Epithelial cell of proximal tubule (primary cell): Measurements from ENCODE around the gene SFXN5. TPM values are rescaled to one million over a fixed set of nuclear protein-coding genes. Genes with fewer than 3 reads are reported as not detected.

Source experiments
- DNase-seq: peaks from one replicate; pipeline ENCODE4 v3.0.0-alpha.2; 2011; ENCODE audit warnings: low read depth
- H3K4me3 ChIP-seq: 2 replicates; pipeline ENCODE4 v1.5.1; 2011; ENCODE audit warnings: low read depth, mild to moderate bottlenecking, low read length
- total RNA-seq: library from RNA; depleted of rRNA; stranded (reverse); fragments of >200 nt; gene quantifications from 2 replicates; pipeline ENCODE4 v1.2.3, GENCODE V29; 2015
- TF ChIP-seq, protein P1 (sequence below): conservative IDR thresholded peaks from 2 replicates; pipeline ENCODE4 v1.5.1; 2012; ENCODE audit warnings: low read depth, mild to moderate bottlenecking, low read length

The SFXN5 gene
- total RNA-seq, 1 donor from 2014 or later, result 8.4 TPM

DNA sequence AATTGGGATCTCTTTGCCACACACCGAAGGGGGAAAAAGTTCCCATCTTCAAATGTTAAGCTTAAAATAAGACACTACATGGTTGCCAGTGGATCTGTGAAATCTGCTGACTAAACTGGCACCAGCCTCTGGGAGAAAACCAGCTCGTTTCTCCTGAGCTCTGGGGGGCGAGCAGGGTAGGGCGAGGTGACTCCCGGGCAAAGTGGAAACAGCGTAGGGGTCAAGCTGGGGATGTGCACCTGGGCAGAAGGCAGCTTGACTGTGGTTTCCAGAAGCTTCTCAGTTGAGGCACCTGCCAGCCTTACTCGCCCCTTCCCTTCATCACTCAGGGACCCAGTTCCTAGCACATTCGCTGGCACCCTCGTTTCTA, 62.8 kb downstream of the SFXN5 start:
- DNase-seq, result no peak
- H3K4me3 ChIP-seq, result no peak overlapping the region
- TF ChIP-seq, protein P1, sequence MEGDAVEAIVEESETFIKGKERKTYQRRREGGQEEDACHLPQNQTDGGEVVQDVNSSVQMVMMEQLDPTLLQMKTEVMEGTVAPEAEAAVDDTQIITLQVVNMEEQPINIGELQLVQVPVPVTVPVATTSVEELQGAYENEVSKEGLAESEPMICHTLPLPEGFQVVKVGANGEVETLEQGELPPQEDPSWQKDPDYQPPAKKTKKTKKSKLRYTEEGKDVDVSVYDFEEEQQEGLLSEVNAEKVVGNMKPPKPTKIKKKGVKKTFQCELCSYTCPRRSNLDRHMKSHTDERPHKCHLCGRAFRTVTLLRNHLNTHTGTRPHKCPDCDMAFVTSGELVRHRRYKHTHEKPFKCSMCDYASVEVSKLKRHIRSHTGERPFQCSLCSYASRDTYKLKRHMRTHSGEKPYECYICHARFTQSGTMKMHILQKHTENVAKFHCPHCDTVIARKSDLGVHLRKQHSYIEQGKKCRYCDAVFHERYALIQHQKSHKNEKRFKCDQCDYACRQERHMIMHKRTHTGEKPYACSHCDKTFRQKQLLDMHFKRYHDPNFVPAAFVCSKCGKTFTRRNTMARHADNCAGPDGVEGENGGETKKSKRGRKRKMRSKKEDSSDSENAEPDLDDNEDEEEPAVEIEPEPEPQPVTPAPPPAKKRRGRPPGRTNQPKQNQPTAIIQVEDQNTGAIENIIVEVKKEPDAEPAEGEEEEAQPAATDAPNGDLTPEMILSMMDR, result no peak

DNA sequence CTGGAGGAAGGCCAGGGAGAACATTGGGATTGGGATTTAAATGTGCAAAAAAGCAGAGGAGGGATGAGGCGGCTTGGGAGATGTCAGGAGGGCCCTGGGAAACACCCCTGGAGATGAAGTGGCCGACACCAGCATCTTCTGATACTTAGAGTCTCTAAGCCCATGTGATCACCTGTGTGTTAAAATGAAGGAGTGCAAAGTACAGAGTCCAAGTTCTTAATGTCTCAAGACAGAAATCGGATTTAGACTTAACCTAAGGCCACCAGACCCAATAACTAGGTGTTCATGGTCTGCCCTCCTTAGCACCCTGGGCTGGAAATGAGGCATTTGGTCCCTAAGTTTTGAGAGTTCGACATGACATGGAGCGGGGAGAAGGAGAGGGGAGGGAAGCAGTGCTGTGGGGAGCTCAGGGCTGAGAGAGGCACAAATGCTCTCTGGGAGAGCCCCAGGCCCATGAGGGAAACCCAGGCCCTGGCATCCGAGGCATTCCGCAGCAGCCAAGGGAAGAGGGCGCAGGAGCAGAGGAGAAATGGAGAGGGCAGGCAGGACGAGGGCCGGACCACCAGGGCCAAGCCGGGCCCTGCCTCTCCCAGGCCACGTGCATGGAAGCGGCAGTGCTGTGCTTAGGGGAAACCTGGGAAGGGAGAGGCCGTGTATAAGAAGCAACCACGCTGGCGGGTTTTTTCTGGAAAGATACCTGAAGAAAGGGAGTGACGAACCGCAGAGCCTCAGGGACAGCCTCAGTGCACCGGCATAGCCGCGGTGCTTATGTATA, 63.3 kb downstream of the SFXN5 start:
- H3K4me3 ChIP-seq, result no peak overlapping the region
- no peak for DNase-seq
- TF ChIP-seq, protein P1, result no peak

DNA sequence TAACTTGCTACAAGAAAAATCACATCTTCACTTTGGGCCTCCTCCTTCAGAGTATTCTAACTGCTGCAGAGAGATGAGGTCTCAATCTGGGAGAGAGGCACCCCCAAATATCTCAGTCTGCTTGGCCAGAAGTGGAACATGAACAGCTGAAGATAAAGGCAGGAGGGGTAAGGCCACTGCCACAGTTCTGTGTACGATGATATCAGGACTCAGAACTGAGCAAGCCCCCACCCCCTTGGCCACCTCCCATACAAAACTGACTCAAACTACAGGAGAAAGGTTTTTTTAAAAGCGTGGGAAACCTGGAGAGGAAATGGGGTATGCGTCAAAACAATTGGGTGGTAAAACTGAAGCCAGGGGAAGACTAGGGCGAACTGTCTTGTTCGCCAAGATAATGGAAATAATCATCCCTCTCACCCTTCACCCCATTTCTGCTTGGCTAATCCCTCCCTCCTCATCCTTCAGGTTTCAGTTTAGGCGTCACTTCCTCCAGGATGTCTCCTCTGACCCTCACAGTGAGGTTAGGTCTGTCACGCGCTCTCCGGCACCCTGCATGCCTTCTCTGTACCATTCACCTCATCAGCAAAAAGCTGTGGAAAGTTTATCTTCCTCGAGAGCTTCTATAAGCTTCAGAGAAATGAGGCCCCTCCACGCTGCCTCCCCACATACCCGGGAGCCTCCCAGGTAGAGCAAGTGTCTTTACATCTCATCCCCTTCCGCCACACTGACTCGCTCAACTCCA, 64.4 kb downstream of the SFXN5 start:
- TF ChIP-seq, protein P1, result no peak
- H3K4me3 ChIP-seq, result no peak overlapping the region
- no peak for DNase-seq

- H3K4me3 ChIP-seq, result no peak overlapping the region
- no peak for DNase-seq
- TF ChIP-seq, protein P1, result no peak
Observed at GRCh38 chr2:73004889-73005596, 66.5 kb downstream of the SFXN5 start.

- DNase-seq, result no peak
- no peak overlapping the region for H3K4me3 ChIP-seq
- TF ChIP-seq, protein P1, result no peak
Observed at GRCh38 chr2:73004466-73004865, 67.0 kb downstream of the SFXN5 start.

DNA sequence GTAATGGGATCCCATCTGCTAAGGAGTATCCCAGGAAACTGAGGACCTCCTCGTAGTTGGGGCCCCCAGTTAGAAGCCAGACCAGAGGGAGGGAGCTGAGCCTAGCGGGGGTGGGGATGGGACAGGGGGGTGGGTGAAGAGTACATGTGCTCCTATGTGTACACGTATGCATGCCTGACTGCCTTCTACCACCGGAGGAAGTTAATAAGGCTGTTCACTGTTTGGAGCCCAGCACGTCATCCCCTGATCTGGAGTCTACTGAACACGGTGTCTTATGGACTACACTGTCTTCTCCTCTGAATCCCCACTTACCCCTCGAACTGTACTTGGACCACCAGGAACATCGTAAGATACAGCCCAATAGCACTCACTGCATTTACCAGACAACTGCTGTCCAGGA, 68.5 kb downstream of the SFXN5 start:
- no peak for DNase-seq
- TF ChIP-seq, protein P1, result no peak
- H3K4me3 ChIP-seq, result no peak overlapping the region
